ENCODE results near the gene CACNA1G.
A peak's percentile ranks its signal among the peaks of the same experiment; 100 is the strongest.

Gene CACNA1G

DNA sequence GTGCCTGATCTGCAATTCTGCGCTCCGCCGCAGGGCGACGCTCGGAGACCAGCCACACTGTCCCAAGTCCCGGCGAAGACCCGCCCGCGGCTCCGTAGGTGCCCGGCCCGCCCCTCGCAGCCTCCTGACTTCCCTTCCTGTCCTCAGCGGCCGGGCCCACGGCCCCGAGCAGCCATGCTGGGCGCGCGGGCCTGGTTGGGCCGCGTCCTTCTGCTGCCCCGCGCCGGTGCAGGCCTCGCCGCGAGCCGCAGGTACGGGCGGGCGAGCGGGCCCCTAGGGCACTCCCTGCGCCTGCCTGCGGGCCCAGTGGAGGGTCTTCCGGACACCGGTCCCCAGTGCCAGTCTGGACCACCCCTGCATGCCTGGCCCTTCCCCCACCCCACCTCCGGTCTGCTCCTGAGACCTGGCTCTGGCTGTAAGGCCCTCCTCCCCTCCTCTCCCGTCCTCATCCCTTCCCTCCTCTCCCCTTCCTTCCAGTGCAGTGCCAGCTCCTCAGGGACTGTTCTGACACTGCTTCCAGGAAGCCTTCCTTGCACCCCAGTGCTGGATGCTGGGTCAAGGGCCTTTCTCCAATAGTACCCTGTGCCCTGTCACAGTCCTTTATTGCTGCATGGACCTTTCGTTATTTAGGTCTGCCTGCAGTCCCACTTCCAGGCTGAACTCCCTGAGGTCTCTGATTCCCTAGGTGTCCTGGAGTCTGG is 13.3 kb upstream of the CACNA1G start, which contains the start of gene SPATA20:
Gene SPATA20, plus strand, starts transcription at position 140 of the 701 bp plus-strand sequence. Its CDS starts 35 bp downstream, at position 175.
- peak; percentile 43 to 61 for DNase-seq (ENCODE audit: low read depth in 2 of 2, low spot score in 1 of 2)

DNA sequence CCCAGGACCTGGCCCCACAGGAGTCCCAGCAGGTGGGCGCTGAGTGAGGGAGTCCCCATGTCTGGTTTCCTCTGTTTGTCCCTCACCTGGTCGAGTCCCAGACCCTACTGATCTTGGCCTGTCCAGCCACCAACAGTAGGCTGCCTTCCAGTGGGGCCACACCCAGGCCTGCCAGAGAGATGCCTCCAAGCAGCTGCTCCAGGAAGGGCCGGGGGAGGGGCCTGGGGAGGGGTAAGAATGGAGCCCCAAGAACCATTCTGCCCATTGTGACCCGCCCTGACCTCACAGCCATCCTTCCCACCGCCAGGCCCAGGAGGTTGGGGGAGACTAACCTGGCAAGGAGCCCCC is 12.8 kb upstream of the CACNA1G start:
- no peak for DNase-seq (ENCODE audit: low read depth in 2 of 2, low spot score in 1 of 2)

DNA sequence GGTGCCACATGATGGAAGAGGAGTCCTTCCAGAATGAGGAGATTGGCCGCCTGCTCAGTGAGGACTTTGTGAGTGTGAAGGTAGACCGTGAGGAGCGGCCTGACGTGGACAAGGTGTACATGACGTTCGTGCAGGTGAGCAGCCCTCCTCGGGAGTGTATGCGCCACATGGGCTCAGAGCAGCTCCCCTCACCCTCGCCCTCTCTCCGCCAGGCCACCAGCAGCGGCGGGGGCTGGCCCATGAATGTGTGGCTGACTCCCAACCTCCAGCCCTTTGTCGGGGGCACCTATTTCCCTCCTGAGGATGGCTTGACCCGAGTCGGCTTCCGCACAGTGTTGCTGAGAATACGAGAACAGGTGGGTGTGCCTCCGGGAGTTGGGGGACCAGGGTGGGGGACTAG is 11.7 kb upstream of the CACNA1G start:
- no peak for DNase-seq (ENCODE audit: low read depth in 2 of 2, low spot score in 1 of 2)

DNA sequence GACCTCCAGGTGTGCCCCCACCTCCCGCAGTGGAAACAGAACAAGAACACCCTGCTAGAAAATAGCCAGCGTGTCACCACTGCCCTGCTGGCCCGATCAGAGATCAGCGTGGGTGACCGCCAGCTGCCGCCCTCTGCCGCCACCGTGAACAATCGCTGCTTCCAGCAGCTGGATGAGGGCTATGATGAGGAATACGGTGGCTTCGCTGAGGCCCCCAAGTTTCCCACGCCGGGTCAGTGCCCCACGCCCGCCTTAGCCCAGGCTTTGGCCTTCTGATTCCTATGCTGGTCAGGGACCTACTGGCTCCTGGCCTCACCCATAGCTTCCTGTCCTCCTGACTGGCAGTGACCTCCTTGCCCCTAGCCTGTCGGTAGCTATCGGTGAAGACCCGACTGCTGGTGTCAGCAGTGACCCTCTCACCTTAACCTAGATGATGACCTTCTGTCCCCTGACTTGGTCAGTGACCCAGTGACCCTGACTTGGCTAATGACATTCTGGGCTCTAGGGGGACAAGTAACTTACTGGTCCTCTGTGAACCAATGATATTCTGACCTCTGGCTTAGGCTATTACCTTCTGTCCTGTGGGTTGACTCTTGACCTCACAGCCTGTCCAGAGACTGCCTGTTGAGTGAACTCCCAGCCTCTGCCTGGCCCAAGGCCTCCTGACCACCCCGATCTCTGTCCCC is 11.1 kb upstream of the CACNA1G start:
- DNase-seq (ENCODE audit: low read depth in 2 of 2, low spot score in 1 of 2) = no peak

DNA sequence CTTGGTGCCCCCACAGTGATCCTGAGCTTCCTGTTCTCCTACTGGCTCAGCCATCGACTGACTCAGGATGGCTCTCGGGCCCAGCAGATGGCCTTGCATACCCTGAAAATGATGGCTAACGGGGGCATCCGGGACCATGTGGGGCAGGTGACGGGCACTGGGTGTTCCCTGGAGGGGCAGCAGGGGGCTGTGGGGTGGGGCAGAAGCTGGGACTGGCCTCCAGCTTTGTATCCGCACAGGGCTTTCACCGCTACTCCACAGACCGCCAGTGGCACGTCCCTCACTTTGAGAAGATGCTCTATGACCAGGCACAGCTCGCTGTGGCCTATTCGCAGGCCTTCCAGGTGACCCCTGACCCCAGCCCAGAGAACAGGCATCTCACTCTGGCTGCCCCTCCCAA is 10.5 kb upstream of the CACNA1G start:
- DNase-seq (ENCODE audit: low read depth in 2 of 2, low spot score in 1 of 2) = no peak

DNA sequence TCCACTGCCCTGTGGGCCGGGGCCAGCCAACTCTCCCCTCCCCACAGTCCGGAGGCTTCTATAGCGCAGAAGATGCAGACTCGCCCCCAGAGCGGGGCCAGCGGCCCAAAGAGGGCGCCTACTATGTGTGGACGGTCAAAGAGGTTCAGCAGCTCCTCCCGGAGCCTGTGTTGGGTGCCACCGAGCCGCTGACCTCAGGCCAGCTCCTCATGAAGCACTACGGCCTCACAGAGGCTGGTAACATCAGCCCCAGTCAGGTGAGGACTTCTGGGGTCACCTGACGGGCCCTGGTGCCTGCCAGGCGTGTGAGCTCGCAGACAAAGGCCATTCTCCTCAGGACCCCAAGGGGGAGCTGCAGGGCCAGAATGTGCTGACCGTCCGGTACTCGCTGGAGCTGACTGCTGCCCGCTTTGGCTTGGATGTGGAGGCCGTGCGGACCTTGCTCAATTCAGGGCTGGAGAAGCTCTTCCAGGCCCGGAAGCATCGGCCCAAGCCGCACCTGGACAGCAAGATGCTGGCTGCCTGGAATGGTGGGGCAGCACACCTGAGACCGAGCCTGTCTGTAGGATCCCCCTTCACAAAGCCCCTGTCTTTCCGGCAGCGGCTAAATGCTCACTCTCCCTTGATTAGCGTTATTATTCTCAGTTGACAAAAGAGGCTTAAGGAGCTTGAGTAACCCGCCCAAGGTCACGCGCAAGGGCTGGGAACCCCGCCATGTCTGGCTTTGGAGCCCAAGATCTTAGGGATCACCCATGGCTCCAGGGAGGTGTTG is 9.7 kb upstream of the CACNA1G start:
- no peak for DNase-seq (ENCODE audit: low read depth in 2 of 2, low spot score in 1 of 2)

DNA sequence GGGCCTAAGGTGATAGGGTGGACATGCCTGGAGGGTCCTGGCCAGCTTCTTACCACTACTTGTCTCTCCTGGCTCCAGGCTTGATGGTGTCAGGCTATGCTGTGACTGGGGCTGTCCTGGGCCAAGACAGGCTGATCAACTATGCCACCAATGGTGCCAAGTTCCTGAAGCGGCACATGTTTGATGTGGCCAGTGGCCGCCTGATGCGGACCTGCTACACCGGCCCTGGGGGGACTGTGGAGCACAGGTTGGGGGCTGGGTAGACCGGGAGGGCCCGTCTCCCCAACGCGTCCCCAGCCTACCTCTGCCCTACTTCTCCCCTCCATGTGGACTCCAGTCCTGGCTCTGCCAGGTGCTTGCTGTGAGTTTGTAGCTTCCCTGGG is 9.1 kb upstream of the CACNA1G start:
- DNase-seq (ENCODE audit: low read depth in 2 of 2, low spot score in 1 of 2) = no peak

DNA sequence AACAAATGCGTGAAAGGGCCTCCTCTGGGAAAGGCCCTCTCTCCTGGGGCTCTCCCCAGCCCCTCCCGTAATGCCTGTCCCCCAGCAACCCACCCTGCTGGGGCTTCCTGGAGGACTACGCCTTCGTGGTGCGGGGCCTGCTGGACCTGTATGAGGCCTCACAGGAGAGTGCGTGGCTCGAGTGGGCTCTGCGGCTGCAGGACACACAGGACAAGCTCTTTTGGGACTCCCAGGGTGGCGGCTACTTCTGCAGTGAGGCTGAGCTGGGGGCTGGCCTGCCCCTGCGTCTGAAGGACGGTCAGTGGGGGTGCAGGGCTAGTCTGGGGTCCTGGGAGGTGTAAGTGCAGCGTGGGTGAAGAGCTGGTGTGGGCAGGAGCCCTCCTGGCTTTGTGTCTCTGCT is 8.6 kb upstream of the CACNA1G start:
- DNase-seq (ENCODE audit: low read depth in 2 of 2, low spot score in 1 of 2) = no peak

DNA sequence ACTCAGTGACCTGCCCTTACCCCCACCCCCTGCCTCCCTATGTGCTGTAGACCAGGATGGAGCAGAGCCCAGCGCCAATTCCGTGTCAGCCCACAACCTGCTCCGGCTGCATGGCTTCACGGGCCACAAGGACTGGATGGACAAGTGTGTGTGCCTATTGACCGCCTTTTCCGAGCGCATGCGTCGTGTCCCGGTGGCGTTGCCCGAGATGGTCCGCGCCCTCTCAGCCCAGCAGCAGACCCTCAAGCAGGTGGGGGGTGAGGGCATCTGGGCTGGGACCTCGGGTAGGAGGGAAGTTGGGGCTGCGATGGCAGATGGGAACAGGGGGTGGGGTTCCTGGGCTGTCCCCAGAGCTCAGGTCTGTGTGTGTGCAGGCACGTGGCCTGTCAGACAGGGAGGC is 6.3 kb upstream of the CACNA1G start:
- no peak for DNase-seq (ENCODE audit: low read depth in 2 of 2, low spot score in 1 of 2)

DNA sequence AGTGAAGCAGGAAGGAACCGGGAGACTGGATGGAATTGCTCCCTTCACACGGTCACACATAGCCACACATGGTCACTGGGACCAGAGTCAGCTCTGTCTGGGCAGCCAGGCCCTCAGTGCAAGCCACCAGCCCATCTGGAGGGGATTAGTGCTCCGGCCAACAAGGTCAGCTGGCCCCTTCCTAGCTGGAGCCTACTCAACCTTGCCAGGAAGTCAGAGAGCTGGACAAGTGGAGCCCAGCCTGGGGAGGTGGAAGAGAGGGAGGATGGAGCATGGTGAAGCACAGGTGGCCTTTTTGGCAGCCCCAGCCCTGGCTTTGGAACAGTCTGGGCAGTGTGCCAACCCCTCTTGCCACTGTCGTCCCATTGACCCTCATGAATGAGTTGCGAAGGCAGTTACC is 3.7 kb upstream of the CACNA1G start:
- DNase-seq (ENCODE audit: low read depth in 2 of 2, low spot score in 1 of 2) = no peak

DNA sequence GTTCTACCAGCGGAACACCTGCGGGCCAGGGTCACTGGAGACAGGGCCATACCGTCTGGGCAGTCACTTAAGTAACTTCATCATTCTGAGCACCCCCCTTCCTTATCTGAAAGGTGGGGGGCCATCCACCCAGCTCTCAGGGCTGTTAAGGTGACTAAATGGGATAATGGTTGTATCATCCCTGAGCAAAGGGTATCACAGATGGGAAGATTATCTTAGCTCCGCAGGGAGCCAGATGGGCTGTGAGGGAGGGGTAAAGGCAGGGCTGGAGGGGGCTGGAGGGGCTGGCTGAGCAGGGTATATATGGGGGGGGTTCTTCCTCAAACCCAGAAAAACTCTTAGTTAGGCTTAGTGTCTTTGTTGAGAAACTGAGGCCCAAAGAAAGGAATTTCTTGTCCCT is 2.9 kb upstream of the CACNA1G start:
- no peak for DNase-seq (ENCODE audit: low read depth in 2 of 2, low spot score in 1 of 2)

DNA sequence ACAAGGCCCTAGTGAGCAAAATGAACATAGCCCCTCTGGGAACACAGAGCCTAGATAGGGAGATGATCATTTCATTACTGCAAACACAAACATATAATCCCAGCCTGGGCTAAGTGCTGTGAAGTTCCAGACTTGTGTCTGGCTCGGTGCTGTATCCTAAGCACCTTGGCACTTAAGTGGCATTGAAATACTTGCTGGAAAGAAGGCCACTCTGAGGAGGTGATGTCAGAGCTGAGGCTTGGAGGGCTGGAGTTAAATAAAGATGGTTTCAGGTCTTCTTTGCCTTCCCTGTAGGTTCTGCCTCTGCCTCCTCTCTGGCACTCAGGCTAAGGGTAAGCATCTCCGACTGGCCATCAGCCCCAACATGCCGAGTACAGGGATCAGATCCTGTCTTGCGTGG is 2.4 kb upstream of the CACNA1G start:
- no peak for DNase-seq (ENCODE audit: low read depth in 2 of 2, low spot score in 1 of 2)

DNA sequence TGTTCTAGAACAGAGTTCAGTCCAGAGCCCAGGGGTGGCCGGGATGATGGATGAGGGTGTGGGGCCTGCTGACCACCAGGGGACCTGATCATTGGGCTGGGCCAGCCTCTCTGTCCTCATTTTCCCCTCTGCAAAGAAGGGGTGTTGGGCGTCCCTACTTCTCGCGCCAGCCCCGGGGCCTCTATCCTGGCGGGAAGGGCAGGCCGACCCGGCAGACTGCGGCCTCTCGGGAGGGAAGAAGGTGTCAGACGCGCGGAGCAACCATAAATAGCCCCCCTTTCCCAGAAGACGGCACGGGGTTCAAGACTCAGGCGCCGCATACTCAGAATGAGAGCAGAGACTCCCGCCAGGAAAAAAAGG is 2.0 kb upstream of the CACNA1G start:
- no peak for DNase-seq (ENCODE audit: low read depth in 2 of 2, low spot score in 1 of 2)

DNA sequence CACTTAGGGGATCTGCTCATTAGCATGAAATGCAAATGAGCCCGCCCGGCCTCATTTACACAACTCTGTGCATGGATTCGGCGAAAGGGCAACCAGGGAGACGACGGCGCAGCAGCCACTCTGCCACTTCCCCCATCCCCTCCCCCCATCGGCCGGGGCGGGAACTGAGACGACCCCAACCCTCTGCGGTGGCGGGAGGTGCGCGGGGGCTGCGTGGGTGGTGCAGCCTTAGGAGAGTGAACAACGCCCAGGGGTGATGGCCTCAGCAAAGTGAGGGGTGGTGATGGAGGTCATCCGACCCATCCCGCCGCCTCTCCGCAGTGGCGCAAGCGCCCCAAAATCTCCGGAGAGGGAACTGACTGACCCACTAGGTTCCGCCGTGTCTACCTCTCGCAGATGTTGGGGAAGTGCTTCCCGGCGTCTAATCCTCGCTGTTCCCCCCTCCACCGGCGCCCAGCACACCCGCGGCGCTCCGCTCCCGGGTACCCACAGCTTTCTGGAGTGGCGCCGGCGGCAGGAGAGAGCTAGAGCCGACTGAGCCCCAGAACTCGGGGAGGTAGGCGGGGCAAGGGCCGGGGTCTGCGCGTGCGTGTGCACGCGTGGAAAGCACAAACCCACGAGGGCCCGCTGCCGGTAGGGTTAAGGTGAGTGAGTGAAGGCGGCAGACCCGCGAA is 1.4 kb upstream of the CACNA1G start:
- no peak for DNase-seq (ENCODE audit: low read depth in 2 of 2, low spot score in 1 of 2)

DNA sequence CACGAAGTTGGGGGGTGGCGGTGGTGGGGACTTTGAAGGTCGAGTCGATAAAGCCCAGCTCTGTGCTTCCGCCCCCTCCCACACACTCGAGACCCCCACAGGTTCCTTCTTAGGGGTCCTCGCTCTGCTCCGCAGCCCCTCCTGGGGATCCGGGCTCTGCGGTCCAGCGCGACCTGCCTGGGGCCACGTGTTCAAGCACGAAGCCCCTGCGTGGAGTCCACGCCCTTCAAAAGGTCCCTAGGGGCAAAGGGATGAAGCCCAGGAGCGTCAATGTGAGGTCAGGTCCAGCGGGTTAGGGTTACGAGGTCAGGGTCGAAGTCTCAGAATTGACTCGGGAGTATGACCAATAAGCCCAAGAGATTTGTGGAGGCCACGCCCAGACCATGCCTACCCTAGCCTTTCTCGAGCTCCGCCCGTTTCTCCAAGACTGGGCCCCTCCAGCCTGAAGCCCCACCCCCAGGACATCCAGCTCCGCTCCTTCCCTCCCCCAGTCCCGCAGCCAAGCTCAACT is 786 bp upstream of the CACNA1G start:
- DNase-seq (ENCODE audit: low read depth in 2 of 2, low spot score in 1 of 2) = no peak

DNA sequence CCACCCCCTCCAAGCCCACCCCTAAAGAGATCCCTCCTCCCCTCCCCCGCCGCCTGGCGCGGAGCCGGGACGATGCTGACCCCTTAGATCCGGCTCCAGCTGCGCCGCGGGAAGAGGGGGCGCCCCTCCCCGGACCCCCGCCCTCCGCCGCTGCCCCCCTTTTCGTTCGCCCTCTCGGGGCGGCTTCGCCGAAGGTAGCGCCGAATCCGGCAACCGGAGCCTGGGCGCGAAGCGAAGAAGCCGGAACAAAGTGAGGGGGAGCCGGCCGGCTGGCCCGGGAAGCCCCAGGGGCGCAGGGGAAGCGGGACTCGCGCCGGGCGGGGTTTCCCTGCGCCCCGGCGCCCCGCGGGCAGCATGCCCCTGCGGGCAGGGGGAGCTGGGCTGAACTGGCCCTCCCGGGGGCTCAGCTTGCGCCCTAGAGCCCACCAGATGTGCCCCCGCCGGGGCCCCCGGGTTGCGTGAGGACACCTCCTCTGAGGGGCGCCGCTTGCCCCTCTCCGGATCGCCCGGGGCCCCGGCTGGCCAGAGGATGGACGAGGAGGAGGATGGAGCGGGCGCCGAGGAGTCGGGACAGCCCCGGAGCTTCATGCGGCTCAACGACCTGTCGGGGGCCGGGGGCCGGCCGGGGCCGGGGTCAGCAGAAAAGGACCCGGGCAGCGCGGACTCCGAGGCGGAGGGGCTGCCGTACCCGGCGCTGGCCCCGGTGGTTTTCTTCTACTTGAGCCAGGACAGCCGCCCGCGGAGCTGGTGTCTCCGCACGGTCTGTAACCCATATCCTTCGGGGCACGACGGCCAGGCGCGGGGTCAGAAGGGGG is 623 bp downstream of the CACNA1G start:
- no peak for DNase-seq (ENCODE audit: low read depth in 2 of 2, low spot score in 1 of 2)

DNA sequence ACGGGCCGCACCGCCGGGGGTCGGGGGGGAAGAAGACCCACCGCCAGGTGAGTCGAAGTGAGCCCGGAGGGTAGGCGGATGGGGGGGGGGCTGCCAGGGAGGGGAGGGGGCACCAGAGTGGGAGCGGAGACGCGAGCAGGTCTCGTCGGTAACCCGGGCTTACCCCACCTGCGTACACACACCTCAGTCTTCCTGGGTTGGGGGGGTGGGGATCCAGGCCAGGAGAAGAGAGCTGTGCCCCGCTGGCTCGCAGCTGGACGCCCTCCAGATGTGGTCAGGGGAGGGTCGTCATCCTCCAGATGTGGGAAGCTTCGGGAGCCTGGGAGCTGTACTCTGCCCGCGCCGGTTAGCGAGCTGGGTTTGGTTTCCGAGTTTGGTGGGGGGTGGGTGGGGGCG is 1.2 kb downstream of the CACNA1G start:
- no peak for DNase-seq (ENCODE audit: low read depth in 2 of 2, low spot score in 1 of 2)

DNA sequence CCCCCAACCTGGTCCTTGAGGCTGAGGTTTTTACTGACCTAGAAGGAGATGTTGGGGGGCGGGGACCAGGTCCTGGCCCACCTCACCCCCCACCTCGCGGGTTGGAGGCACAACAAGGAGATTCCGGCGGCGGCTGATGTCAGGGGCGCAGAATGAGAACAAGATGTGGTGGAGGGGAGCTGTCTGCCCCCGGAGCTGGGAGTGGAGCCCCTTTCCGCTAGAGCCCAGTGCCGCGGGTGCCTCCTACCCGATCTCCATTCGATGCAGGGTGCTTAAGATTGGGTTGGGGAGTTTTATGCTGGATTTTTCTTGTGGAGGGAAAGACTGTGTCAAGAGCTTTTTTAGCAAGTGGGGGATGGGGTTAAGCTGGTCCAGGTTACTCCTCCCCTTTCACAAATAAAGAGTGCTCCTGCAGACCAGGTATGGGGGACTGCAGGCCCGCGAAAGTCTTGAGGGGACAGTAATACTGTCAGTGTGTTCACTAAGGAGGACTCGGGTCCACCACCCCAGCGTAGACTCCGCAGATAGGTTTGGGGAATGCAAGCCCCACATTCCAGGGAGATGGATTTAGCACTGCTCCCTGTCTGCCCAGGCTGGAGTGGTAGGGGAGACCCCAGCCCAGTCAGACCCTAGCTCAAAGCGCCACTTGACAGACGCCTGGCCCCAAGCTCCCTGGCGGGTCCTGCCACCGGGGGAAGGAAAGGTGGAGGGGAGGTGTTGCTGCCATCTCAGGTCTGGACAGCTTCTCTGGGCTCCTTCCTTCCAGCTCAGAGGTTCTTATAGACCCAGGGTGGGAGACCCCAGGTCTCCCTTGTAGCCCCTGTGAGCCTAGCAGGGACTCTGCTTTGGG is 2.0 kb downstream of the CACNA1G start:
- no peak for DNase-seq (ENCODE audit: low read depth in 2 of 2, low spot score in 1 of 2)

DNA sequence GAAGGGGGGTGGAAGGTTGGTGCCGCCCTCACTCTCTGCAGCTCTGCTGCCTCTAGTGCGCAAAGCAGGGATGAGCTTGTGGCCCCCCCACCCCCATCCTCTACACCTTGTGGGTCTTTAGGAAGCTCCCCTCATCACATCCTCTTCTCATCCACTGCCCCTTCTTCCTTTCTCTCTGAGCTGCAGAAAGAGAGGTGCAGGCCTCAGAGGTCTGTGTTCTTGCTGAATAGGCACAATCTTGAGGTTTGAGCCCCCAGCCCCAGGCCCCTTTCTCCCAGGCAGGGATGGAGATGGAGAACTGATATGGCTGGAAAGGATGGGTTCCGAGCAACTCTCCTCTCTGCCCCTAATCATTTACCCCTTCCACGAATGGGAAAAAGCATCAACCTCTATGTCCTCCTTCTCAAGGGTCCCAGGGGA is 2.6 kb downstream of the CACNA1G start:
- DNase-seq (ENCODE audit: low read depth in 2 of 2, low spot score in 1 of 2) = no peak

DNA sequence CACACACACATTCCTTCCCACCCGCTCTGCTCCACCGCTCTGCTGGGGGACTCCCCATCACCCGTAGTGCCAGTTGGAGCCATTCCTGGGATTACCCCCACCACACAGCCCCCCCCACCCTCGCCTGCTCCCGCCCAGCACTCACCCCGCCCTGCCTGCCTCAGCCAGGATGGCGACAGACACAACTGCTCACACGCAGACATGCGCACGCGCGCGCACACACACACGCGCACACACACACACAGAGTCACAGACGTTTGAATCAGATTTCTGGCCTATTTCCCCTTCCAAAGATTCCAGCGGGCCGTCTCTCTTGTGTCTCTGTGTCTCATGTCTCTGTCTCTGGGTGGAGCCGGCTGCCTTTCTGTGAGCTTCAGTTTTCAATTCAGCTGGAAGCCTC is 4.4 kb downstream of the CACNA1G start:
- DNase-seq (ENCODE audit: low read depth in 2 of 2, low spot score in 1 of 2) = no peak

All from stimulated activated CD8-positive, alpha-beta memory T cell treated with anti-CD3 and anti-CD28 coated beads, Interleukin-4, amount 100 ng/mL, for 4 hours (primary cell).